DND-41 (cell line): ENCODE data around the gene MCF2L2.

Experiments
- EZH2 ChIP-seq: IDR thresholded peaks from 3 replicates; pipeline ENCODE4 v1.6.1; 2012; ENCODE audit warnings: borderline replicate concordance, low read depth, mild to moderate bottlenecking, moderate library complexity, low read length, inconsistent platforms; ENCODE audit not compliant: severe bottlenecking
- TF ChIP-seq, protein P1 (sequence below): IDR thresholded peaks from 2 replicates; pipeline ENCODE4 v1.5.1; 2012; ENCODE audit warnings: borderline replicate concordance, low read length, moderate library complexity, mild to moderate bottlenecking; ENCODE audit not compliant: poor library complexity, severe bottlenecking; ENCODE audit errors: extremely low read depth

DNA sequence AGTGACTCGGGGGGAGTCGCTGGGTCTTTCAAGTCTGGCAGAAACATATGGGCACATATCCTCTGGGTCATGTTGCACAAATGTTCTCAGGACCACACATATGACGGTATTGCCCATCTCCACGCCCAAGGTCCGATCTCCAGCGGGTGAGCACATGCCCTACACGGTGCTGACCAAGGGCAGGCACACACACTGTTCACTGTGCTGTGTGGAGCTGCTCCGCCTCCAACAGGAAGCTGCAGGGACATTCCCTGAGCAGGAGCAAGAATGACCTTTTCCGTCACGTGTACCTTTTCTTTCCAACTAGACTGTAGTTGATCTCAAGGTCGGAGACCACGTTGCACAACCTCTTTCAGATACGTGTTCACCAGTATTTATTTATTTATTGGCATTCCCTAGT lies 217.1 kb downstream of the MCF2L2 start:
- TF ChIP-seq, protein P1, sequence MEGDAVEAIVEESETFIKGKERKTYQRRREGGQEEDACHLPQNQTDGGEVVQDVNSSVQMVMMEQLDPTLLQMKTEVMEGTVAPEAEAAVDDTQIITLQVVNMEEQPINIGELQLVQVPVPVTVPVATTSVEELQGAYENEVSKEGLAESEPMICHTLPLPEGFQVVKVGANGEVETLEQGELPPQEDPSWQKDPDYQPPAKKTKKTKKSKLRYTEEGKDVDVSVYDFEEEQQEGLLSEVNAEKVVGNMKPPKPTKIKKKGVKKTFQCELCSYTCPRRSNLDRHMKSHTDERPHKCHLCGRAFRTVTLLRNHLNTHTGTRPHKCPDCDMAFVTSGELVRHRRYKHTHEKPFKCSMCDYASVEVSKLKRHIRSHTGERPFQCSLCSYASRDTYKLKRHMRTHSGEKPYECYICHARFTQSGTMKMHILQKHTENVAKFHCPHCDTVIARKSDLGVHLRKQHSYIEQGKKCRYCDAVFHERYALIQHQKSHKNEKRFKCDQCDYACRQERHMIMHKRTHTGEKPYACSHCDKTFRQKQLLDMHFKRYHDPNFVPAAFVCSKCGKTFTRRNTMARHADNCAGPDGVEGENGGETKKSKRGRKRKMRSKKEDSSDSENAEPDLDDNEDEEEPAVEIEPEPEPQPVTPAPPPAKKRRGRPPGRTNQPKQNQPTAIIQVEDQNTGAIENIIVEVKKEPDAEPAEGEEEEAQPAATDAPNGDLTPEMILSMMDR, result no peak
- no peak for TF ChIP-seq EZH2
